Right lobe of liver (tissue), 6 donors: ENCODE results near the gene C19orf53. TPM values are rescaled to one million over a fixed set of nuclear protein-coding genes. Genes with fewer than 3 reads are reported as not detected.

Experiments used
- ATAC-seq, 4 donors: fragments of 200-7000 bp; cut with Tn5 transposase; one replicate each; pipeline ENCODE4 v1.9.1; 2020; ENCODE audit warnings: mild to moderate bottlenecking in 4 of 4, moderate library complexity in 4 of 4
- DNase-seq, 3 donors: peaks; one replicate each; pipeline ENCODE4 v3.0.0-alpha.2; 2020
- H3K27ac ChIP-seq, 3 donors: fragments of 200-600 bp; one replicate each; pipeline ENCODE4 v1.8.0; 2022
- H3K27me3 ChIP-seq, 2 donors: fragments of 200-600 bp; one replicate each; pipeline ENCODE4 v1.8.0; 2022
- H3K36me3 ChIP-seq, 4 donors: fragments of 200-600 bp; sonication (generic) in 1 of 4; one replicate each; pipeline versions ENCODE4 v1.5.1 to v1.8.0; 2017 to 2022; ENCODE audit warnings: control low read depth in 1 of 4
- H3K4me1 ChIP-seq, 4 donors: fragments of 200-600 bp; sonication (generic) in 1 of 4; one replicate each; pipeline versions ENCODE4 v1.5.1 to v1.8.0; 2017 to 2022; ENCODE audit warnings: control low read depth in 1 of 4
- H3K4me3 ChIP-seq, 3 donors: fragments of 200-600 bp; one replicate each; pipeline ENCODE4 v1.8.0; 2022
- H3K9me3 ChIP-seq, 4 donors: fragments of 200-600 bp; sonication (generic) in 1 of 4; one replicate each; pipeline versions ENCODE4 v1.5.1 to v1.8.0; 2017 to 2022; ENCODE audit warnings: control low read depth in 1 of 4
- POLR2A ChIP-seq: fragments of 450-650 bp; IDR thresholded peaks from one replicate; pipeline ENCODE4 v1.6.1; 2017; ENCODE audit warnings: antibody characterized with exemption, mild to moderate bottlenecking
- WGBS: methylation state at CpG from one replicate; pipeline ENCODE4 v1.1.6; 2018; ENCODE audit warnings: low coverage, low lambda C conversion rate; ENCODE audit not compliant: insufficient coverage; ENCODE audit errors: missing lambda C conversion rate; 5-methylcytosine and 5-hydroxymethylcytosine counted together
- intact Hi-C, 2 donors: fragments of 100-400 bp; cut with DNase I; formaldehyde crosslinking; loops; one replicate each; pipeline versions ENCODE4 v1.11.2 to v1.14.1; 2022
- total RNA-seq, 6 experiments: library from RNA; depleted of rRNA in 2 of 6; stranded (reverse); fragments of >200 nt in 2 of 6; fragmentation: NEBNext Ultra II Directional in 3 of 6; extraction: Animal tissue kit (Norgen Biotek cat#: 25700) in 3 of 6; gene quantifications; one replicate each; pipeline versions ENCODE4 v1.1.0 to v1.2.4, GENCODE V29; 2016 to 2023
- TF ChIP-seq, protein P1 (sequence below), 4 donors: fragments of 200-600 bp in 3 of 4; fragments of 450-650 bp in 1 of 4; IDR thresholded peaks; one replicate each; pipeline versions ENCODE4 v1.5.1 to v1.8.0; 2016 to 2022; ENCODE audit warnings: antibody characterized with exemption in 4 of 4, mild to moderate bottlenecking in 2 of 4
- donor health status: DM: no; HTN: yes; CAD: no.
- donor health status: DM: no; HTN: no; CAD: no.
- donor health status: DM: no; HTN: no; CAD: no.
- donor health status: DM: no; HTN: yes; CAD: no.
- donor health status: DM: no; HTN: yes; CAD: no.

The C19orf53 gene
- total RNA-seq, 6 experiments from 2014 or later = 30.6 to 227 (median 32.8) TPM

DNA sequence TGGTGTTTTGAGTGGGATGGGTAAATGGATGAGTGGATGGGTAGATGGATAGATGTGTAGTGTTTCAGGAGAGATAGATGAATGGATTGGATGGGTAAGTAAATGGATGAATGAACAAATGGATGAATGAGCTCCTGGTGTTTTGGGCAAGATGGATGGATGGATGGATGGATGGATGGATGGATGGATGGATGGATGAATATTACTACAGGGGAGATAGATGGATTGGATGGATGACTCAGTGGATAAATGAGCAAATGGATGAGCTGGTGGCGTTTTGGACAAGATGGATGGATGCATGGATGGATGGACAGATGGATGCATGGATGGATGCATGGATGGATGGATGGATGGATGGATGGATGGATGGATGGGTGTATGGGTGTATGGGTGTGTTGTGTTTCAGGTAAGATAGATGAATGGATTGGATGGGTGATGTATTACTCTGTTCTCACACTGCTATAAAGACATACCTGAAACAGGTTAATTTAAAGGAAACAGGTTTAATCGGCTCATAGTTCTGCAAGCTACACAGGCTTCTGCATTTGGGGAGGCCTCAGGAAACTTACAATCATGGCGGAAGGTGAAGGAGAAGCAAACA is 33.3 kb downstream of the C19orf53 start:
- intact Hi-C loops = no loop called here
- Histone ChIP-seq H3K27me3 (no peaks in the 10 kb centered on the region), H3K4me1 (no peaks in the 10 kb centered on the region), H3K4me3 (no peak overlapping the region), H3K9me3 (no peaks in the 10 kb centered on the region), H3K36me3 (peaks cover 0 to 4% (median 0%) of the 10 kb centered on the region in 4 donors), H3K27ac (no peak overlapping the region)
- DNase-seq (no peak), ATAC-seq (no peak)
- TF ChIP-seq POLR2A = no peak
- TF ChIP-seq, protein P1, sequence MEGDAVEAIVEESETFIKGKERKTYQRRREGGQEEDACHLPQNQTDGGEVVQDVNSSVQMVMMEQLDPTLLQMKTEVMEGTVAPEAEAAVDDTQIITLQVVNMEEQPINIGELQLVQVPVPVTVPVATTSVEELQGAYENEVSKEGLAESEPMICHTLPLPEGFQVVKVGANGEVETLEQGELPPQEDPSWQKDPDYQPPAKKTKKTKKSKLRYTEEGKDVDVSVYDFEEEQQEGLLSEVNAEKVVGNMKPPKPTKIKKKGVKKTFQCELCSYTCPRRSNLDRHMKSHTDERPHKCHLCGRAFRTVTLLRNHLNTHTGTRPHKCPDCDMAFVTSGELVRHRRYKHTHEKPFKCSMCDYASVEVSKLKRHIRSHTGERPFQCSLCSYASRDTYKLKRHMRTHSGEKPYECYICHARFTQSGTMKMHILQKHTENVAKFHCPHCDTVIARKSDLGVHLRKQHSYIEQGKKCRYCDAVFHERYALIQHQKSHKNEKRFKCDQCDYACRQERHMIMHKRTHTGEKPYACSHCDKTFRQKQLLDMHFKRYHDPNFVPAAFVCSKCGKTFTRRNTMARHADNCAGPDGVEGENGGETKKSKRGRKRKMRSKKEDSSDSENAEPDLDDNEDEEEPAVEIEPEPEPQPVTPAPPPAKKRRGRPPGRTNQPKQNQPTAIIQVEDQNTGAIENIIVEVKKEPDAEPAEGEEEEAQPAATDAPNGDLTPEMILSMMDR (IDR thresholded peaks at IDR 0.05) = no peak
- WGBS = 90% methylated on average over 3 of the region's 3 CpGs

DNA sequence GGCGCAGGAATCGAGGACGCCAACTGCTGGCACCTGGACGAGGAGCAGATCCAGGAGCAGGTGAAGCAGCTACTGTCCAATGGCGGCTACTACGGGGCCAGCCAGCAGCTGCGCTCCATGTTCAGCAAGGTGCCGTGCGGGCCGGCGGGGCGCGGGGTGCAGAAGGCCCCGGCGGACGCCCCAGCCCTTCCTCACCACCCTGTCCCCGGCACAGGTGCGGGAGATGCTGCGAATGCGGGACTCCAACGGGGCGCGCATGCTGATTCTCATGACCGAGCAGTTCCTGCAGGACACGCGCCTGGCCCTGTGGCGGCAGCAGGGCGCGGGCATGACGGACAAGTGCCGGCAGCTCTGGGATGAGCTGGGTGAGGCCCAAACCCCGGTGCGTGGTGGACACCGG is 34.6 kb downstream of the C19orf53 start:
- peaks cover 0 to 4% (median 0%) of the 10 kb centered on the region in 4 donors for H3K36me3 ChIP-seq
- H3K27me3 ChIP-seq = no peaks in the 10 kb centered on the region
- no peak for TF ChIP-seq POLR2A
- TF ChIP-seq, protein P1 (IDR thresholded peaks at IDR 0.05) = no peak
- H3K4me1 ChIP-seq = no peaks in the 10 kb centered on the region
- H3K9me3 ChIP-seq = no peaks in the 10 kb centered on the region
- ATAC-seq (peak in 1 of 4 donors; percentile 28), DNase-seq (no peak)
- no peak overlapping the region for H3K4me3 ChIP-seq
- WGBS = 98% methylated on average over 7 of the region's 34 CpGs
- intact Hi-C loops = no loop called here
- no peak overlapping the region for H3K27ac ChIP-seq

DNA sequence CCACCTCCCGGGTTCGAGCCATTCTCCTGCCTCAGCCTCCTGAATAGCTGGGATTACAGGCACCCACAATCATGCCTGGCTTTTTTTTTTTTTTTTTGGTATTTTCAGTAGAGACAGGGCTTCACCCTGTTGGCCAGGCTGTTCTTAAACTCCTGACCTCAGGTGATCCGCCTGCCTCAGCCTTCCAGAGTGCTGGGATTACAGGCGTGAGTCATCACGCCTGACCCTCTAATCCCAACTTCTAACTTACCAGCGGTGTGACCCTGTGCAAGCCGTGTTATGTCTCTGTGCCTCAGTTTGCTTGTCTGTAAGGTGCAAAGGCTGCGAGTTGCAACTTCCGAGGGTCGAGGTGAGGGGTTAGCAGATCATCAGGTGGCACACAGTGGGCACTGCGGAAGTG is 38.3 kb downstream of the C19orf53 start:
- Histone ChIP-seq H3K9me3 (no peaks in the 10 kb centered on the region), H3K36me3 (peaks cover 0 to 4% (median 0%) of the 10 kb centered on the region in 4 donors), H3K27me3 (no peaks in the 10 kb centered on the region), H3K4me1 (peaks cover 0 to 2% (median 0%) of the 10 kb centered on the region in 4 donors), H3K27ac (no peak overlapping the region), H3K4me3 (no peak overlapping the region)
- WGBS = 86% methylated on average over 10 of the region's 11 CpGs
- TF ChIP-seq, protein P1 (IDR thresholded peaks at IDR 0.05) = no peak
- no peak for TF ChIP-seq POLR2A
- intact Hi-C loops = no loop called here
- DNase-seq (no peak), ATAC-seq (no peak)

DNA sequence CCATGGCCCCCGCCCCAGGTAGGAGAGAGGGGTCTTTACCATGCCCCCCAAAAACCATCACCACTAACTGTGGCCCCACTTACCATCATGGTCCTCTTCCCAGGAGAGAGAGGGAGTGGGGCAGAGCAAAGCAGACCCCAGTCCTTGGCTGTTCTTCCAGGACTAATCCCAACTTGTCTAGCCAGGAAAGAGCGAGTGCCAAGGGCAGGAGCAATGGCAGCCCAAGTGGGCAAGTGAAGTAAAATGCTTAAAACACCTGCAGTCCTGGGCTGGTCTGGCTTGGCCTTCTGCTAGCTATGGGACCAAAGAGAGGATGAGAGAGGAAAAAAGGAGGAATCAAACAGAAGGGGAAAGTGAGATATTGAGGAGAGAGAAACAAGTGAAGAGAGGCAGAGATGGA is 38.9 kb downstream of the C19orf53 start:
- H3K27ac ChIP-seq = no peak overlapping the region
- ATAC-seq = no peak
- WGBS = 90% methylated on average over 2 of the region's 2 CpGs
- no peaks in the 10 kb centered on the region for H3K9me3 ChIP-seq
- no peaks in the 10 kb centered on the region for H3K27me3 ChIP-seq
- TF ChIP-seq, protein P1 (IDR thresholded peaks at IDR 0.05) = no peak
- TF ChIP-seq POLR2A = no peak
- H3K36me3 ChIP-seq = peaks cover 0 to 2% (median 0%) of the 10 kb centered on the region in 4 donors
- DNase-seq = no peak
- H3K4me1 ChIP-seq = peaks cover 0 to 4% (median 0%) of the 10 kb centered on the region in 4 donors
- intact Hi-C loops = no loop called here
- H3K4me3 ChIP-seq = no peak overlapping the region
